Astrocyte (in vitro differentiated cells and primary cell): Measurements from ENCODE around the gene SLC6A7.

Experiments
- EZH2 ChIP-seq: IDR thresholded peaks from 2 replicates; pipeline ENCODE4 v1.6.1; 2012; ENCODE audit warnings: mild to moderate bottlenecking, low read length, inconsistent platforms; ENCODE audit not compliant: insufficient read depth
- TF ChIP-seq, protein P1 (sequence below): IDR thresholded peaks from 2 replicates; pipeline ENCODE4 v1.5.1; 2011; ENCODE audit warnings: low read depth, mild to moderate bottlenecking, inconsistent platforms, low read length, moderate library complexity; ENCODE audit not compliant: insufficient read depth

DNA sequence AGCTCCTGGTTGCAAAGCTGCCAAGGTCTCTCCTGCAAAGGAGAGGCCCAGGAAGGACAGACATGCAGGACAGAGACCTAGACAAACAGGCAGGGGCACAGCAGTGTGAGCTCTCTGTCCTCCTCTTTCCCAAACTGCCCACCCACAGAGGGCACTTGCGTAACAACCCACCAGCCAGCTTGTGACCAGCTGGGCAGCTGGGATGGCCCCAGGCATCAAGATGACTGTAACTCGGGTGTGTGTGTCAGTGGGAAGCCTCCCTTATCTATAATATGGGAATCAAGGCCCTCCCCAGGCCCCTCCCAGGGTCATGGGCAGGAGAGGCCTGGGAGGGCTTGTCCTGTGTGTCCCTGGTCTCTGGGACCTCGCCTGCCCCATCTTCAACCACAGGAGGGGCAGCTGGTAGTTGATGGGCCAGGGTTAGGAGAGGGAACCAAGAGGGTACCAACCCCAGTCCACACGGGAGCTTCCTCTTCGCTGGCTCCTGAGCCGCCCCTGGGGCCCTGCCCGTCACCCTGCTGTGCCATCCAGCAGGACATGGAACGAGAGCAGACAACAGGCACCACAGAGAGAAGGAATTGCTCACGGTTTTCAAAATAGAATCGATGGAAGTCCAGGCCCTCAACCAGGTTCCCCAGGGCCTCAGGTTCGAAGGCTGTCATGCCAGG, 37.9 kb downstream of the SLC6A7 start:
- TF ChIP-seq EZH2, result no peak
- TF ChIP-seq, protein P1, sequence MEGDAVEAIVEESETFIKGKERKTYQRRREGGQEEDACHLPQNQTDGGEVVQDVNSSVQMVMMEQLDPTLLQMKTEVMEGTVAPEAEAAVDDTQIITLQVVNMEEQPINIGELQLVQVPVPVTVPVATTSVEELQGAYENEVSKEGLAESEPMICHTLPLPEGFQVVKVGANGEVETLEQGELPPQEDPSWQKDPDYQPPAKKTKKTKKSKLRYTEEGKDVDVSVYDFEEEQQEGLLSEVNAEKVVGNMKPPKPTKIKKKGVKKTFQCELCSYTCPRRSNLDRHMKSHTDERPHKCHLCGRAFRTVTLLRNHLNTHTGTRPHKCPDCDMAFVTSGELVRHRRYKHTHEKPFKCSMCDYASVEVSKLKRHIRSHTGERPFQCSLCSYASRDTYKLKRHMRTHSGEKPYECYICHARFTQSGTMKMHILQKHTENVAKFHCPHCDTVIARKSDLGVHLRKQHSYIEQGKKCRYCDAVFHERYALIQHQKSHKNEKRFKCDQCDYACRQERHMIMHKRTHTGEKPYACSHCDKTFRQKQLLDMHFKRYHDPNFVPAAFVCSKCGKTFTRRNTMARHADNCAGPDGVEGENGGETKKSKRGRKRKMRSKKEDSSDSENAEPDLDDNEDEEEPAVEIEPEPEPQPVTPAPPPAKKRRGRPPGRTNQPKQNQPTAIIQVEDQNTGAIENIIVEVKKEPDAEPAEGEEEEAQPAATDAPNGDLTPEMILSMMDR, result no peak
